Omental fat pad (tissue), 4 donors: ENCODE results near the gene DNAJC9. TPM values are rescaled to one million over a fixed set of nuclear protein-coding genes. Genes with fewer than 3 reads are reported as not detected.
"Not testable (repeated sequence)": the region's sequence is repeated elsewhere in the genome, so short reads cannot be mapped to it uniquely, and the experiment has no call there.

Experiments used
- ATAC-seq: fragments of 150-250 bp; one replicate; pipeline ENCODE4 v1.9.1; 2016; ENCODE audit warnings: mild to moderate bottlenecking, moderate library complexity; ENCODE audit not compliant: low FRiP score
- DNase-seq: peaks from one replicate; pipeline ENCODE4 v3.0.0-alpha.2; 2019; ENCODE audit warnings: low spot score
- CTCF ChIP-seq, 3 donors: fragments of 450-650 bp; IDR thresholded peaks; one replicate each; pipeline ENCODE4 v1.5.1; 2016 to 2017; ENCODE audit warnings: antibody characterized with exemption in 3 of 3, mild to moderate bottlenecking in 3 of 3, moderate library complexity in 2 of 3
- total RNA-seq, 4 donors: library from RNA; depleted of rRNA; stranded (reverse); fragments of >200 nt; gene quantifications; one replicate each; pipeline ENCODE4 v1.1.0, GENCODE V29; 2016

DNAJC9 gene
- total RNA-seq, 4 donors from 2014 or later = 5.9 to 14.8 (median 11.6) TPM

- no peak for DNase-seq
- TF ChIP-seq CTCF (IDR thresholded peaks at IDR 0.05) = no peak
- ATAC-seq = no peak
Observed at GRCh38 chr10:73263693-73264347, 16.8 kb upstream of the DNAJC9 start.

DNA sequence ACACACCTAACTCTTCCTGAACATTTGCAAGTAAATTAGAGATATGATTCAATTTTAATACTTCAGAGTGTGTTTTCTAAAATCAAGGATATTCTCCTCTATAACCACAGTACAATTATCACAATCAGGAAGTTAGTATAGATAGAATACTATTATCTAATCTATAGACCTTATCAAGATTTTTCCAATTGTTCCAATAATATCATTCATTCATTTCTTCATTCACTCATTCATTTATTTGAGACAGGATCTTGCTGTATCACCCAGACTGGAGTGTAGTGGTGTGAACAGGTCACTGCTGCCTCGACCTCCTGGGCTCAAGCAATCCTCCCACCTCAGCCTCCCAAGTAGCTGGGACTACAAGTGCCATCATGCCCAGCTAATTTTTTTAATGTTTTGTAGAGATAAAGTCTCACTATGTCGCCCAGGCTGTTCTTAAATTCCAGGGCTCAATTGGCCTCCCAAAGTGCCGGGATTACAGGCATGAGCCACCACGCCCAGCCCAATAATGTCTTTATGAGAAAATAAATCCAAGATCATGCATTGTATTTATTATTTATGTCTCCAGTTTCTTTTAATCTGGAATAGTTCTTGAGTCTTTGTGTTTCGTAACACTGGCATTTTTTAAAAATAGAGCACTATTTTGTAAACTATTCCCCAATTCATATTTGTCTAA is 16.0 kb upstream of the DNAJC9 start:
- DNase-seq = no peak
- no peak for TF ChIP-seq CTCF (IDR thresholded peaks at IDR 0.05)
- no peak for ATAC-seq

GRCh38 chr10:73262105-73262730 is 15.2 kb upstream of the DNAJC9 start:
- TF ChIP-seq CTCF (IDR thresholded peaks at IDR 0.05) = no peak
- DNase-seq (no peak), ATAC-seq (no peak)

- ATAC-seq = no peak
- TF ChIP-seq CTCF (IDR thresholded peaks at IDR 0.05) = no peak
- no peak for DNase-seq
Observed at GRCh38 chr10:73261362-73261995, 14.4 kb upstream of the DNAJC9 start.

DNA sequence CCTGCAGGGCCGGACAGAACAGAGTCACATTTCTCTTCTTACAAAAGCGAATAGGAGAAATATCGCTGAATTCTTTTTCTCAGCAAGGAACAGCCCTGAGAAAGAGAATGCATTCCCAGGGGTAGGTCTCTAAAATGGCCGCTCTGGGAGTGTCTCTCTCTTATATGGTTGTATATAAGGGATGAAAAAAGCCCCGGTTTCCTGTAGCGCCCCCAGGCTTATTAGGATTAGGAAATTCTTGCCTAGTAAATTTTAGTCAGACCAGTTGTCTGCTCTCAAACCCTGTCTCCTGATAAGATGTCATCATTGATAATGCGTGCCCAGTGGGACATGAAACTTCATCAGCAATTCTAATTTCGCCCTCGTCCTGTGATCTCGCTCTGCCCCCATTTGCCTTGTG is 11.6 kb upstream of the DNAJC9 start:
- ATAC-seq, DNase-seq: not testable (repeated sequence)

DNA sequence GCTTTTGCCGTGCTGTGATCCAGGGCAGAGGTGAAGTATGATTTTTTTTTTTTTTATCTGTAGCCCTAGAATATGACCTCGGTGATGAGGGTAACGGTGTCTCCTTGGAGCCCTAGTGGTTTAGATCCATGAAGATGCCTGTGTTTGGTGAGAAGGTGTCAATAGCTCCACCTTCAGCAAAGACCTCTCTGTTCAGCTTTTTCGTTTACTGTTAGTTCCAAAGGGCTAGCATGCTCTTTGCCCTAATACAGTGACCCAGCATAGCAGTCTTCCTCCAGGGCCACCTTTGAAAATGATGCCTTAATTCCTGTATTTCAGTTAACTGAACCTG is 6.1 kb upstream of the DNAJC9 start:
- ATAC-seq = no peak
- no peak for DNase-seq

More for the DNA sequence above, 6.1 kb upstream of the DNAJC9 start:
- TF ChIP-seq CTCF (IDR thresholded peaks at IDR 0.05) = no peak
